ENCODE measurements around the gene PDCD1.

The PDCD1 gene

DNA sequence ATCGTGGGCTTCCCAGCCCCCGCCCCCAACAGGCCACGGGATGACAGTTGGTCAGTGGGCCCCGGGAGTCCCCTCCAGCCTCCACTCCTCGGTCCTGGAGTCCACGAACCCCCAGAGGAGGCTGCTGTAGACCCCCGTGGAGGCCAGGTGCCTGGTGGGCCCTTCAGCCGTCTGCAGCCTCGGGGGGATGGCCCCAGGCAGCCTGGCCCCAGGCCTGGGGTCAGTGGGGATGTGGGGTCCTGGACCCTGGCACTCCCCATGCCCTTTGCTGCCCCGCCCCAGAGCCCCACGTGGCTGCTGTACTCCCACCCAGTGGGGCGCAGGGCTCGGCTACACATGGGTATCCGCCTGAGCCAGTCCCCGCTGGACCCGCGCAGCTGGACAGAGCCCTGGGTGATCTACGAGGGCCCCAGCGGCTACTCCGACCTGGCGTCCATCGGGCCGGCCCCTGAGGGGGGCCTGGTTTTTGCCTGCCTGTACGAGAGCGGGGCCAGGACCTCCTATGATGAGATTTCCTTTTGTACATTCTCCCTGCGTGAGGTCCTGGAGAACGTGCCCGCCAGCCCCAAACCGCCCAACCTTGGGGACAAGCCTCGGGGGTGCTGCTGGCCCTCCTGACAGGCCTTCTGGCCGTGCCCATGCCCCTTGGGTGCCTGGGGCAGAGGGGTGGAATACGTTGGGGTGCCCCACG lies 42.1 kb downstream of the PDCD1 start:
- H3K36me3 ChIP-seq (ENCODE audit: control insufficient read depth, insufficient read depth, low read length) = no peaks in the 10 kb centered on the region
- DNase-seq (ENCODE audit: extremely low read depth, insufficient read length) = no peak

DNA sequence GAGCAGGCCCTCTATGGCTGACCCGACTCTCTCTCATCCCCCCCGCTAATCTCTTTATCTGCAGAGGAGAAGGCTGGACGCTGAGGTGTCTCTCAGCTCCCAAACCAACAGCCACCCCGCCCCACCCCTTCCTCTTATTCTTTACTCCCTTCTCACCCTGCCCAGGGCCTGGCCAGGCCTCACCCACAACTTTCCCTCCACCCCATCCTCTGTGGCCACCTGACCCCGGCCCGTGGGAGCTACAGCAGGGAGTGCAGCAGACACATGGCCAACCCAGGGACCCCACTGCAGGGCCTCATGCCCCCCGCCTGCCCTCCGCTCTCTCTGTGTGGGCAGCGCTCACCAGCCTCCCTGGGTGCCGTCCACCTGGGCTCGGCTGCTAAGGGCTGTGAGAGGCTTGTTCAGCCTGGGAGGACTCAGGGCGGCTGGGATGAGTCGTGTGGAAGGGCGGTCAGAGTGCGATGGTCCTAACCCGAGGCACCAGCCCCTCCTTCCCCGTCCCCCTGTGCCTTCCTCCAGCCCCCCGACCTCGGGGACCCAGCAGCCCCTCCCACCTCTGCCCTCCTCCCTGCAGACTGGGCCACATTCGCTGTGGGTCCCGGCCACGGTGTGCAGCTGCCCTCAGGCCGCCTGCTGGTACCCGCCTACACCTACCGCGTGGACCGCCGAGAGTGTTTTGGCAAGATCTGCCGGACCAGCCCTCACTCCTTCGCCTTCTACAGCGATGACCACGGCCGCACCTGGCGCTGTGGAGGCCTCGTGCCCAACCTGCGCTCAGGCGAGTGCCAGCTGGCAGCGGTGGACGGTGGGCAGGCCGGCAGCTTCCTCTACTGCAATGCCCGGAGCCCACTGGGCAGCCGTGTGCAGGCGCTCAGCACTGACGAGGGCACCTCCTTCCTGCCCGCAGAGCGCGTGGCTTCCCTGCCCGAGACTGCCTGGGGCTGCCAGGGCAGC lies 42.9 kb downstream of the PDCD1 start:
- TF ChIP-seq, protein P1, sequence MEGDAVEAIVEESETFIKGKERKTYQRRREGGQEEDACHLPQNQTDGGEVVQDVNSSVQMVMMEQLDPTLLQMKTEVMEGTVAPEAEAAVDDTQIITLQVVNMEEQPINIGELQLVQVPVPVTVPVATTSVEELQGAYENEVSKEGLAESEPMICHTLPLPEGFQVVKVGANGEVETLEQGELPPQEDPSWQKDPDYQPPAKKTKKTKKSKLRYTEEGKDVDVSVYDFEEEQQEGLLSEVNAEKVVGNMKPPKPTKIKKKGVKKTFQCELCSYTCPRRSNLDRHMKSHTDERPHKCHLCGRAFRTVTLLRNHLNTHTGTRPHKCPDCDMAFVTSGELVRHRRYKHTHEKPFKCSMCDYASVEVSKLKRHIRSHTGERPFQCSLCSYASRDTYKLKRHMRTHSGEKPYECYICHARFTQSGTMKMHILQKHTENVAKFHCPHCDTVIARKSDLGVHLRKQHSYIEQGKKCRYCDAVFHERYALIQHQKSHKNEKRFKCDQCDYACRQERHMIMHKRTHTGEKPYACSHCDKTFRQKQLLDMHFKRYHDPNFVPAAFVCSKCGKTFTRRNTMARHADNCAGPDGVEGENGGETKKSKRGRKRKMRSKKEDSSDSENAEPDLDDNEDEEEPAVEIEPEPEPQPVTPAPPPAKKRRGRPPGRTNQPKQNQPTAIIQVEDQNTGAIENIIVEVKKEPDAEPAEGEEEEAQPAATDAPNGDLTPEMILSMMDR (IDR thresholded peaks at IDR 0.05; ENCODE audit: insufficient read depth, low read length, poor library complexity, severe bottlenecking) = no peak
- Histone ChIP-seq H3K27me3 (replicated peaks; ENCODE audit: control insufficient read depth, insufficient read depth, low read length) (no peaks in the 10 kb centered on the region), H3K4me3 (replicated peaks; ENCODE audit: low read depth, low read length) (no peak overlapping the region), H3K36me3 (ENCODE audit: control insufficient read depth, insufficient read depth, low read length) (no peaks in the 10 kb centered on the region)
- DNase-seq (ENCODE audit: extremely low read depth, insufficient read length) = no peak

More for the DNA sequence above, 42.1 kb downstream of the PDCD1 start:
- TF ChIP-seq, protein P1 (IDR thresholded peaks at IDR 0.05; ENCODE audit: insufficient read depth, low read length, poor library complexity, severe bottlenecking) = no peak
- H3K4me3 ChIP-seq (replicated peaks; ENCODE audit: low read depth, low read length) = no peak overlapping the region
- H3K27me3 ChIP-seq (replicated peaks; ENCODE audit: control insufficient read depth, insufficient read depth, low read length) = no peaks in the 10 kb centered on the region

- TF ChIP-seq, protein P1 (IDR thresholded peaks at IDR 0.05; ENCODE audit: insufficient read depth, low read length, poor library complexity, severe bottlenecking) = no peak
- no peak for DNase-seq (ENCODE audit: extremely low read depth, insufficient read length)
- no peaks in the 10 kb centered on the region for H3K27me3 ChIP-seq (replicated peaks; ENCODE audit: control insufficient read depth, insufficient read depth, low read length)
- no peaks in the 10 kb centered on the region for H3K36me3 ChIP-seq (ENCODE audit: control insufficient read depth, insufficient read depth, low read length)
- no peak overlapping the region for H3K4me3 ChIP-seq (replicated peaks; ENCODE audit: low read depth, low read length)
Observed at GRCh38 chr2:241814643-241815476, 43.8 kb downstream of the PDCD1 start.

GRCh38 chr2:241814393-241814642 lies 44.4 kb downstream of the PDCD1 start:
- Histone ChIP-seq H3K36me3 (ENCODE audit: control insufficient read depth, insufficient read depth, low read length) (no peaks in the 10 kb centered on the region), H3K27me3 (replicated peaks; ENCODE audit: control insufficient read depth, insufficient read depth, low read length) (no peaks in the 10 kb centered on the region), H3K4me3 (replicated peaks; ENCODE audit: low read depth, low read length) (no peak overlapping the region)
- DNase-seq (ENCODE audit: extremely low read depth, insufficient read length) = no peak
- TF ChIP-seq, protein P1 (IDR thresholded peaks at IDR 0.05; ENCODE audit: insufficient read depth, low read length, poor library complexity, severe bottlenecking) = no peak

DNA sequence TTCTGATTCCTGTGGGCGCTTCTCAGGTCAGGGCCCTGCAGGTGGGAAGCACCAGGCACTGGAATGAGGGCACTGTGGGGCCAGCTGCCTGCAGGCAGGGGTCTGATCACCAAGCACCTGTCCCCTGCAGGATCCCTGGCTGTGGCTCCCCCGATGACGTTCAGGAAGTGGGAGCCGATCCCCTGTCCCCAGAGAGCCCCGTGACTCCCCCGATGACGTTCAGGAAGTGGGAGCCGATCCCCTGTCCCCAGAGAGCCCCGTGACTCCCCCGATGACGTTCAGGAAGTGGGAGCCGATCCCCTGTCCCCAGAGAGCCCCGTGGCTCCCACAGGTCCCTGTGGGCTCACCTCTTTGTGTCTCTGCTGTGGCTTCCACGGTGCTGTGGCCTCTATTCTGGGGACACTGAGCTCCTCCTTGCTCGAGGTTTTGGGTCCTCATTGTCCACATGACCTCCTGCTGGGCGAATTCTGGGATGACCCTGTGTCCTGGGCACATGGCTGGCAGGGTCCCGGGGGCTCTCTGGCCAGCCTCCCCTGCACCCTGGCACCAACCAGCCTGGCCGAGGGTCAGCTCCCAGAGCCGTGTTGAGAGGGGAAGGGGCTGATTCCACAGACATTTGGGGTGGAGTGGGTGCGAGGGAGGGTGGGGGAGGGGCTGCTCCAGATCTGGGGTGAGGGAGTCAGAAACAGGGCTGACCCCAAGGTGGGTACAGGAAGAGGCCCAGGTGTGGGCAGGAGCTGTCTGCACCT lies 44.9 kb downstream of the PDCD1 start:
- TF ChIP-seq, protein P1 (IDR thresholded peaks at IDR 0.05; ENCODE audit: insufficient read depth, low read length, poor library complexity, severe bottlenecking) = no peak
- DNase-seq (ENCODE audit: extremely low read depth, insufficient read length) = no peak
- H3K27me3 ChIP-seq (replicated peaks; ENCODE audit: control insufficient read depth, insufficient read depth, low read length) = no peaks in the 10 kb centered on the region; the same call in 1 of the 2 replicates

More for the DNA sequence above, 44.9 kb downstream of the PDCD1 start:
- H3K36me3 ChIP-seq (ENCODE audit: control insufficient read depth, insufficient read depth, low read length) = no peaks in the 10 kb centered on the region
- H3K4me3 ChIP-seq (replicated peaks; ENCODE audit: low read depth, low read length) = no peak overlapping the region

All from GM06990 (cell line).